ENCODE measurements around the gene PIK3IP1.

The PIK3IP1 gene

DNA sequence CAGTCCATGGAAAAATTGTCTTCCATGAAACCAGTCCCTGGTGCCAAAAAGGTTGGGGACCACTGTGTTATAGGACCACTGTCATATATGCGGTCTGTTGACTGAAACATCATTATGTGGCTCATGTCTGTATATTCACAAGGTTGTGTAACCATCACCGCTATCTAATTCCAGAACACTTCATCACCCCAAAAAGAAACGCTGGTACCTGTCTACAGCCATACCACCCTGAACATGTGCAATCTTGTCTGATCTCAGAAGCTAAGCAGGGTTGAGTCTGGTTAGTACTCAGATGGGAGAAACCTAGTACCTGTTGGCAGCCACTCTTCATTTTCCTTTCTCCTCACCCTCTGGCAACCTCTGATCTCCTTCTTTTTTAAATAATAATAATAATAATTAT, 12.9 kb upstream of the PIK3IP1 start:
- DNase-seq = no peak

DNA sequence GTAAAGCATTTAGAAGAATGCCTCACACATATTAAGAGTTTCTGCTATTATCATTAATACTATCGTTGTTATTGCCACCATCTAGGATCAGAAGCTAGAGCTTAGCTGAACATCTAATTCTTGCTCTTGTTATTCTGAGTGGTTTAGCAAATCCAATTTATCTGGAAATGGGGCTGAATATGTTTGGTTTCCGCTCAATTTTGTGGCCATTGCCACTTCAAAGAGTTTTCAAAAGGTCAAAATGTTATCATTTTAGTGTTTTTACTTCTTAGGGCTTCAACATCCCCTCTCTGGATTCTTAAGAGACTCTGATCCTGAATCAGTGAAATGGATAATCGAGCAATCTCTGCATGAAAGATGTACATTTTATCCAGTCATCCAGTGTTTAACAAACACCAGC, 10.2 kb upstream of the PIK3IP1 start:
- DNase-seq = no peak

DNA sequence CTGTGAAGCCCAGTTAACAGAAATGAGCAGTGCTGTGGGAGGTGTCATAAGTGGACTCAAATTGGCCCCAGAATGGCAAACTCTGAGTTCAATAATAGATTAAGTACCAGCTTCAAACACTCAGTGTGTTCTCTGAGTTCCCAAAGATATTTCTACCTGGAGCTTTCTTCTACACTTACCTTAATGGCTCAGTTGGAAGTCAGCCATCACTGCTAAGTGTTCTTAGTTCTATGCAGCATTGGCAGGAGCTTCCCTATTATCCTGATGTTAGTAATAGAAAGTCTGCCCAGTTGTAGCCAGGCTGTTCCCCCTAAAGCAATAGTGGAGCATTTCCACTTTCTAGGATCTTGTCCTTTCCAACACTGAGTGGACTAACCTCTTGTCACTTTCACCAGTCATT, 9.7 kb upstream of the PIK3IP1 start:
- DNase-seq = no peak

DNA sequence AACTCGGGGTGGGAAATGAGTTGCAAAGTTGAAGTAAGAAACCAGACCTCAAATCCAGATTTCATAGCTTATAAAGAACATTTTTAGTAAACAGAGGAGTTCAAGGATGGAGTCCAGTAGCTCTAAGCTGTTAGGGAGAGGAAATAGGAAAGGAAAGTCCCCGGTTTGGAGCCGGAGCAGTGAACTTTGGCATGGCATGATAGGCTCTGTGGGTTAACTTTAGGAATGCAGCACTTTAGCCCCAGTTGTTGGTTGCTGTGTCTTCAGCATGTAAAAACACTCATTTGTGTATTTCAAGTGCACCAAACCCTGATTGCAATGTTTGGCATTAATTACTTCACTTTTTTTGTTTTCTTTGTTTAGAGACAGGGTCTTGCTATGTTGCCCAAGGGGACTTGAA, 8.6 kb upstream of the PIK3IP1 start:
- DNase-seq = no peak

DNA sequence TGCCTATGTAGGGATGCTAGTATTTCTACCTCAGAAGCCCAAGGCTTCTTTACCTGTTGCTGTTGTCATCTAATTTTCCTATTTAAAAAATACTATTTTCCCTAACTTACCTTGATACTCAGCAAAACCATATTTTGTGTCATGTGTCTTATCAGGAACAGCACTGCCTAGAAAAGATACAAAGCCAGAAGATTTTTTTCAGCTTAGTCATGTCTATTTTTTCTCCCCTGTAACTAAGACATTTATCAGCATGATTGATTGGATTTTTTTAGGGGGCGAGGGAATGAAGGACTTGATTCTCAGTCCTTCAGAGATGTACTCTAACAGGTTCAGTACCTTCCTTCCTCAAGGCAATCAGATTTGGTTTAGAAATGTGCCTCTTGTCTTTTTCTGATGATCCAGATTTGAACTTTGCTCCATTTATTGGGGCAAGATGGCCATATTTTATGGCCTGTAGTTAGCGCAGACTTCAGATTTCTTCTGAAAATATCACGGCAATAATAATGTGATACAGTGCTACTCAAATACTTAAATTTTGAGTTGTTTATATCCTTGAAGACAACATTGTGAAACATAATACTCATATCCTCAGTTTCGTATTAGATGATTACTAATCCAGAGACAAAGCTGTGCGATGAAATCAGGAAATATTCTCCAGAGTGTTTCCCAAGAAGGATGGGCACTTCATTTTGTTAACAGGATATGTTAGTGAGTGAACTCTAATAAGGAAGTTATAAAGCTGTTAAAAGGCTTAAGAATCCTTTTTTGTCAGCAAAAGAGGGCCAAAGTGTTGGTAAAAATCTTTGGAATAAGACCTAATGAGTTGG, 3.8 kb upstream of the PIK3IP1 start:
- no peak for DNase-seq

DNA sequence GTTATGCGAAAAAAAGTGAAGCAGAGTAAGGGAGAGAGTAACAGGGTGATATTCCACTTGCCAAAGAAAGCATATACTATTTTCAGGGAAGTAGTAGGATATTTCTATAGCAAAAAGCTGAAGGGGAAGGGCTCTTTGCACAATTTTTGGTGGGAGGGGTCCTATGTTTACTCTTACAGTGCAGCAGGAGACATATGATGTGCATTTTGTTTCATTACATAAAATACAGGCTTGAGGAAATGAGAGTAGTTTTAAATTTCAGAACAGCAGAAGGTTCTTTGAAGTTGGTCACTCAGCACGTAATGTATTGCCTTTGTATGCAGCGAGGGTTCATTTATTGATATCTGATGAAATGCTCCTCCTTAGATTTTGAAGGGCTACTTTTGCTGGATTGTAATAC, 3.1 kb upstream of the PIK3IP1 start:
- DNase-seq = no peak

DNA sequence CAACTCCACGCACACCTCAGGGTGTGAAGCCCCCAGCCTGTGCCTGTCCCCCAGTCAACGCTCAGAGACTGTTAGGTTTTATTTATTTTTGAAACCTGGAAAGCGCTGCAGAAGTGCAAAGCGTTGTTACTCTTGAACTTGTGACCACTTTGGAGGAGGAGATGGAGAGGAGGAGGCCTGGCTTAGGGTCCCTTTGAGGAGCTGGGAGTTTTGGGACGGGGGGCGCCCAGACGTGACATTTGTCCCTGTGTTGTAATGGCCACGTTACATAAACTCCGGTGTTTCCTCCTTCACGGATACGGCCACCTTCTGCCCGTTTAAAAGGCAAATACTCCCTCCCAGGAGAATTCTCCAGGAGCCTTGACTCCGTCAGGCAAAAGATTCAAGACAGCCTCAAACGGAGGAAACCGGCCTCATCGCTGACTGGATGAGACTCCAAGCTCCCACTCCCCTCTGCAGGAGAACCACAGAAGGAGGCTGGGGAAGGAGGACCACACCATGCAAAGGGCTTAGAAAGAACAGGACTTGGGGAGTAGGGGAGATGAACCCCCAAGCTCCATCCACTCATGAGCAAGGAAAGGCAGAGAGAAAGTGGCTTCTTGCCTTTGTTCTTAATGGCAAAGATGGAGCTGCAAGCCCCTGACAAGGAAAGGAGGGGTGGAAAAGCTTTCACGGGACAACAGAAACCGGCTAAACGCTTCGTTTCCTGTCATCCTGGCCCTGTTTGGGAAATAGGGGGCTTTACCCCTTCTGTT, 630 bp downstream of the PIK3IP1 start:
- no peak for DNase-seq

DNA sequence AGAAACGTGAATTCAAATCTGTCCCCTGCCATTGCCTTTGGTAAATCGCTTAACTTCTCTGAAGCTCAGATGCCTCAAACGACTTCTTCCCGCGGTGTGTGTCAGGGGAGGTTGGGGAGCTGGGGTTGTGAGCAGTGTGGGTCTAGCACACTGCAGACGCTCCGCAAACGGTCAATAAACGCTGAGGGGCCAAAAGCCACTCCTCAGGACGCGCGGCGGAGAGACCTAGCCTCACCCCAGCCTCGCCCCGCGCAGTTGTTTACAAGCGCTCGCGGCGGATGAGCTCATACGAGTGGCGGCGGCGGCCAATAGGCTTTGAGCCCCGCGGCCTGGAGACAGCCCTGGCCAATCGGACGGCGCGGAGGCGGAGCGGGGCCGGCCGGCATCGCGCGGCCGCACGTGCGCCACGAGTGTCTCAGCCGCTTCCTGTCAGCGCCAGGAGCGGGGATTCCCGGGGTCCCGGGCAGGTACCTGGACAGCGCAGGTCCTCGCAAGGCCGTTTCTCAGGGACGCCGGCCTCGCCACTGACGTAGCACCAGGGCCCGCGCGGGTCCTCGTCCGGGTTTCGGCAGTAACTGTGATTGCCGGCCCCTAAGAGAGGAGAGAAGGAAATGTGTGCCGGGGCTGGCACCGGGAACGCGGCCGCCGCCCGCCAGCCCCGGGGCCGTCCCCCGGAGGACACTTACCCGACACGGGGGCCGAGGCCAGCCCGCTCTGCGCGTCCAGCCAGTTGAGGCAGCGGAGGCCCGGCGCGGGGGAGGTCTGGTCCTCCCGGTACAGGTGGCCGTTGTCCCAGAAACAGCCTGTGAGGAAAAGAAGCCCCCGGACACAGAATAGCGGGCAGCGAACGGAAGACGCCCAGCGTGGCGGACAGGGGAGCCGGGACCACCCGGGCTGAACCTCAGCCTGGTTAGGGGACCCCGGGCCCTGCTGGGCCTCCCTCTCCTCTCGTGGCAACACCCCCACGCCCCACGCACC, 1.5 kb downstream of the PIK3IP1 start:
- peak; percentile 90 to 93 for DNase-seq

DNA sequence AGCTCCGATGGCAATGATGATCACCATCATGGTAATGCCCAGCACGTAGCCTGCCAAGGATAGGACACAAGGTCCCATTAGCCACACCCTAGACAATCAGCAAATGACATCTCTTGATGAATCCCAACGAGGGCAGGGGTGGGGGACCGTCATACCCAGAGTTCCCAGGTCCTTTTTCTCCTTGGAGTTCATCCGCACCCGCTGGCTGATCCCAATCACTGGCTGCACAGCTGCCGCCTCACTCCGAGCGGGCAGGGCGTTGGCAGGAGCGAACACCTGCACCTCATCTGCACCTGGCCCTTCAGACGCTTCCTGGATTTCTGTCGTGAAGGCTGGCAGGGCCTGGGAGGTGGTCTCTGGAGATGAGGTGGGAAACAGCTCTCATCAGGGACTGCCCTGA, 2.9 kb downstream of the PIK3IP1 start:
- no peak for DNase-seq

DNA sequence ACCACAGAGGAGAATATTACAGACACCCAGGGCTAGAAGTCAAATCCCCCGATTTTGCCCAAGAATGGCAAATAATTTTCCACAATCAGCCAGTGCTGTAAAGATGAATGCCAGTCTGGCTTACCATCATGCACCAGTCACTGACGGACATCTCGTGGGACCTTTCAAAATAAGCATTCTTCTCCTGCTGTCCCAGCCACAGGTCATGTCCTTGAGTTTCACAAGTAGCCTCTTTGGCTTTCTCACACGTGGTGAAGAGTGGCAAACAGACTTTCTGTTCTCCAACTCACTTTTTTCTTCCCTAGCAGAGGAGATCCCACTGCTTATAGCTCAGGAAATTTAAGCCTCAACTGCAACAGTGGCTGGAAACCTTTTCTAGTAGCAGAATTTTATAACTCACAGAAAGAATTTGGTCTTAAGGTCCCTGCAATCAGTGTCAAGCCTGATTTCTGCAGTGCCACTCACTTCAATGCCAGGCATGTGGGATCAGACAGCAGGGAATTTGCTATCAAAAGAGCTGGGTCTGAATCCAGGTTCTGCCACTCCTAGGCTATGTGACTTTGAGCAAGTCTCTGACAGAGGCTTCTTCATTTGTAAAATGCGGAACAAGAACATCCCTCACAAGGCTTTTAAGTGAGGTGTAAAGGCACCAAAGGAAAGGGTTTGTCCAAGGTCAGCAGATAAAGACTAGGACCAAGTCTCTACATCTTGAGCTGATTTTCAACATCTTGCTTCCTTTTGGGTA, 3.6 kb downstream of the PIK3IP1 start:
- DNase-seq = no peak

DNA sequence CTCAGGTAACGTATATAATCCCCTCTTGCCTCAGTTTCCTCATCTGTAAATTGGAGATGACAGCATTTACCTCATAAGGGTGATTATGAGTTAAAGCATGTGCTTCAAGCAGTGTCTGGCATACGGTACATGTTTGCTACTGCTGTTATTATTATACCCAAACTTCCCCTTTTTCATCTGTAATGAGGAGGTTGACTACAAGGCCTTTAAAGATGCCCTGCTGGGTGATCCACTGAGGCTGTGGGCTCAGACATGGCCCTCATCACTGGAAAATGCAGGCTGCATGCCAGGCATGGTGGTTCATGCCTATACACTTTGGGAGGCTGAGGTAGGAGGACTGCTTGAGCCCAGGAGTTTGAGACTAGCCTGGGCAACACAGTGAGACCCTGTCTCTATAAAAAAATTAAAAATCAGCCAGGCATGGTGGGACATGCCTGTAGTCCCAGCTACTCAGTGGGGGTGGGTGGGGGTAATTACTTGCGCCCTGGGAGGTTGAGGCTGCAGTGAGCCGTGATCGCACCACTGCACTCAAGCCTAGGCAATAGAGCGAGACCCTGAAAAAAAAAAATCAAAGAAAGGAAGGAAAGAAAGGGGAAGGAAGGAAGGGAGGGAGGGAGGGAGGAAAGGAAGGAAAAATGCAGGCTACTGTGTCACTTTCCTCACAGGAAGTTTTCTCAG, 4.3 kb downstream of the PIK3IP1 start:
- DNase-seq = no peak

DNA sequence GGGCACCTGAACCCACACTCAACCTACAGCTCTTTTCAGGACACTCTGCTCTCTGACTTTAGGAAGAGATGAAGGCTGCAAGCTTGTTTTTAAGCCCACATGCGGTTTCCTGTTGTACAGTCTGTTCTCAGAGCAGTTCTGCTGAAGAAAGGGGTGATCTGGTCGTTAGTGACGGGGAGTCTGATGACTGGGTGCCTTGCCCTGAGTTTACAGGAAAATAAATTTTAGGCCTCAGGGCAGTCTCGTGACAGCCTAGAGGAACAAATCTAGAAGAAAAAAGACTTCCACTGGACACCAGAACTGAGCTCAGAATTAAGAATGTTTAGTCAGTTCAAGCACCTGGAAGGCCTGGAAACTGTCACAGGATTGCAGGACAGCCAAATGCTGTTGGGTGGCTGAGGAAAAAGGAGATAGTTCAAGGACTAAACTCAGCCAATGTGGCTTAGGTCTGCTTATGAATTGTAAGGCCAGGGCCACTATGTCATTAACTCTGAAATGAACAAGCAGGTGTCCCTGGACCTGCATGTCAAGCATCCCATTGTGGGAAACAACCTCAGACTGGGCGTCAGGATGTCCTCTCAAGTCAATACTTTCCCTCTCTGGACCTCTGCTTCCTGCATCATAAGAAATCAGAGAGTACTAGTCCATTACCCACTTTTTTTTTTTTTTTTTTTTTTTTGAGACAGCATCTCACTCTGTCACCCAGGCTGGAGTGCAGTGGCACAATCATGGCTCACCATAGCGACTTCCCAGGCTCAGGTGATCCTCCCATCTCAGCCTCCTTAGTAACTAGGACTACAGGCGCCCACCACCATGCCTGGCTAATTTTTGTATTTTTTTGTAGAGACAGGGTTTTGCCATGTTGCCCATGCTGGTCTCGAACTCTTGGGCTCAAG, 5.7 kb downstream of the PIK3IP1 start:
- peak in 1 of 2 experiments; percentile 75 for DNase-seq

DNA sequence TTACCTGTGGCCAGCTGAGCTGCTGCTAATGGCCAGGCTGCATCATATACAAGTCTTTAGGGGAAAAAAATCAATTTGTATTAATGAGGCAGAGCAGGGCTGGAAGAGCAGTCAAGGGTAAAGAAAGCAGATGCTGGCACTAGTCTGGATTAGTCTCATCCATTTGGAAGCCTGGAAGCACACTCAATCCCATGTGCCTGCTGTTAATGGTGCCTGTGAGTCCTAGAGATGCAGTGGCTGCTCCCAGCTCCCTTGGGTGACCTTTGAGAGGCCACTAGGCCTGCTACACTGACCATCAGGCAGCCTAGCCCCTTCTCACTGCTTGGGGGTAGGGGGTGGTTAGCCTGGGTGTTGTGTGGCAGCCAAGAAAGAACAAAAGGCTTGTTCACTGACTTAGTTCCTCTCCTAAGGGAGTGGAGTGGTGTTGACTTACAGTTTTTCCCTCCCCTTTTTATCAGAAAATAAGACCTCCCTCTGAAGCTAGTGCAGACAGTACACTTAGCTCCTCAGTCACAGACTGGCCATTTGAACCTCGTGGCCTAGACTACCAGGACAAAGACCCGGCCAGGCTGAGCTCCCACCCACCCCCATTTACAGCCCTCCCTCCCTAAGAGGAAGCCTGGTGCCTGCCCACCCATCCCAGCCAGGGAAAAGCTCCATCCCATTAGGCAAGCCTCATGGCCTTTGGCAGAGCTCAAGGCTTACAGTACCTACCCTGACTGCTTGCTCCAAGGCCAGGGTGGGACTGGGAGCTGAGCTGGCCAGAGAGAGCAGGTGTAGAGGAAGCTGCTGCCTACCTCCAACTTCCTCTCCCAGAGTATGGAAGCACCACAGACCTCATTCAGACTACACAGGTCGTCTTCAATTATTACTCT, 7.8 kb downstream of the PIK3IP1 start:
- DNase-seq = no peak

DNA sequence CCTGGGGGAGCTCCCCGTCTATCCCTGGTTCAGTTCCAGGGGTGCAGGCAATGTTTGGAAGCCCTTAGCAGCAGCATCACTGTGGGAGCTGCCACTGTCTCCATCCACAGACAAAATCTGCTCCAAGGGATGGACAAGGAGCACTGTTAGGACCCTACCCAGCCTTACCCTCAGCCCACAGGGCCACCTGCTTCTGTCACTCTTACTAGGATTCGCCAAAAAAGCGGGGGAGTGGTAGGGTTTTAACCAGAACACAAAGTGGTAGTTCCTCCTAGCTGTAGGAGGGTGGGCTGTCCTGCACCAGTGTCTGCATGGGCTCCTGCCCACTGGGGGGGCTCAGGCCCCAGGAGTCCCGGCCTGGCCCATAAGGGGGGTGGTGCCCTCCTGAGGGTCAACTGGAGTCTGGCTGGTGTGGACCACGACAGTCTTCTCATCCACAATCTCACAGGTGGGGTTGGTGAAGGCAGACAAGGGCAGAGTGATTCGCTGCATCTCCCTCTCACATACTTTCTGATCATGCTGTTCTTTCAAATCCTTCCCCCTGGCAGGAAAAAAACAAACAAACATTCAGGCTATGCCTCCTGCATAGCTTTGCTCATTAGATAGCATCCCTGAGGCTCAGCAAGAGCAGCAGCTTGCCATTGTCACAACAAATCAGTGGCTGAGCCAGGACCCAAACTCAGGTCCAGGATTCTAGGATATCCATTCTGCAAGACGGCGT, 9.4 kb downstream of the PIK3IP1 start:
- no peak for DNase-seq

DNA sequence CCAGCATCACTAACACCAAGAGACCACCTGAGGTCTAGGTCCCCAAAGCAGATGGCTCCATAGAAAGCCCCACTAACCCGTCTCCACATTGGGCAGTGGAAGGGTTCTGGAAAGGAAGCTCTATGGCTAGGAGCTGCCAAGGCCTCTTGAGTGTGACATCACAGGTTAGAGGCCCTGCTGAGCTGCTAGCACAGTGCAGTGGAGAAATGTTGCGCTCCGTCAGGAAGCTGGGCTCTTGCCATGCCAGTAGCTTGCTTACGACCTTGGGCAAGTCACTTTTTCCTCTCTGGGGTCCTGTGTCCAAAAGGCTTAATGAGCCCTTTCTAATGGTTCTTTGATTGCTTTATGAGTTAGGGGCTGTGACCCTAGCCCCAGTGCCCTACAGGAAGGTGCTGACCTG, 10.6 kb downstream of the PIK3IP1 start:
- no peak for DNase-seq

DNA sequence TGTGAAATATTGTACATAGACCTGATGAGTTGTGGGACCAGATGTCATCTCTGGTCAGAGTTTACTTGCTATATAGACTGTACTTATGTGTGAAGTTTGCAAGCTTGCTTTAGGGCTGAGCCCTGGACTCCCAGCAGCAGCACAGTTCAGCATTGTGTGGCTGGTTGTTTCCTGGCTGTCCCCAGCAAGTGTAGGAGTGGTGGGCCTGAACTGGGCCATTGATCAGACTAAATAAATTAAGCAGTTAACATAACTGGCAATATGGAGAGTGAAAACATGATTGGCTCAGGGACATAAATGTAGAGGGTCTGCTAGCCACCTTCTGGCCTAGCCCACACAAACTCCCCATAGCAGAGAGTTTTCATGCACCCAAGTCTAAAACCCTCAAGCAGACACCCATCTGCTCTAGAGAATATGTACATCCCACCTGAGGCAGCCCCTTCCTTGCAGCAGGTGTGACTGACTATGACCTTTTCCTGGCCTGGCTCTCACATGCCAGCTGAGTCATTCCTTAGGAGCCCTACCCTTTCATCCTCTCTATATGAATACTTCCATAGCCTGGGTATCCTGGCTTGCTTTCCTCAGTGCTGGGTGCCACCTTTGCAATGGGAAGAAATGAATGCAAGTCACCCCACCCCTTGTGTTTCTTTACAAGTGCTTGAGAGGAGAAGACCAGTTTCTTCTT, 12.3 kb downstream of the PIK3IP1 start:
- DNase-seq = no peak

DNA sequence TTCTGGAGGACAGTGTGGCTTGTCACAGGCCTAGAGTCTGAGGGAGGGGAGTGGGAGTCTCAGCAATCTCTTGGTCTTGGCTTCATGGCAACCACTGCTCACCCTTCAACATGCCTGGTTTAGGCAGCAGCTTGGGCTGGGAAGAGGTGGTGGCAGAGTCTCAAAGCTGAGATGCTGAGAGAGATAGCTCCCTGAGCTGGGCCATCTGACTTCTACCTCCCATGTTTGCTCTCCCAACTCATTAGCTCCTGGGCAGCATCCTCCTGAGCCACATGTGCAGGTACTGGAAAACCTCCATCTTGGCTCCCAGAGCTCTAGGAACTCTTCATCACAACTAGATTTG, 13.0 kb downstream of the PIK3IP1 start:
- no peak for DNase-seq

DNA sequence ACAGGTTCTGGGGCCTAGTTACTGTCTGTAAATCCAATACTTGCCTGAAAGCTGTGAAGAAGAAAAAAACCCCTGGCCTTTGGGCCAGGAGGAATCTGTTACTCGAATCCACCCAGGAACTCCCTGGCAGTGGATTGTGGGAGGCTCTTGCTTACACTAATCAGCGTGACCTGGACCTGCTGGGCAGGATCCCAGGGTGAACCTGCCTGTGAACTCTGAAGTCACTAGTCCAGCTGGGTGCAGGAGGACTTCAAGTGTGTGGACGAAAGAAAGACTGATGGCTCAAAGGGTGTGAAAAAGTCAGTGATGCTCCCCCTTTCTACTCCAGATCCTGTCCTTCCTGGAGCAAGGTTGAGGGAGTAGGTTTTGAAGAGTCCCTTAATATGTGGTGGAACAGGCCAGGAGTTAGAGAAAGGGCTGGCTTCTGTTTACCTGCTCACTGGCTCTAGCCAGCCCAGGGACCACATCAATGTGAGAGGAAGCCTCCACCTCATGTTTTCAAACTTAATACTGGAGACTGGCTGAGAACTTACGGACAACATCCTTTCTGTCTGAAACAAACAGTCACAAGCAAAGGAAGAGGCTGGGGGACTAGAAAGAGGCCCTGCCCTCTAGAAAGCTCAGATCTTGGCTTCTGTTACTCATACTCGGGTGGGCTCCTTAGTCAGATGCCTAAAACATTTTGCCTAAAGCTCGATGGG, 13.5 kb downstream of the PIK3IP1 start:
- no peak for DNase-seq
